IPS-18c (cell line): ENCODE results near the gene IQUB.
A peak's percentile ranks its signal among the peaks of the same experiment; 100 is the strongest.

Experiments
- H3K4me3 ChIP-seq: 2 replicates; pipeline ENCODE4 v1.7.0; 2013; ENCODE audit warnings: low read depth, mild to moderate bottlenecking, low read length, moderate library complexity; ENCODE audit not compliant: insufficient read depth
- H3K9me3 ChIP-seq: one replicate; pipeline ENCODE4 v1.6.1; 2013; ENCODE audit warnings: mild to moderate bottlenecking, low read length, moderate library complexity; ENCODE audit not compliant: control insufficient read depth, insufficient read depth

IQUB gene

GRCh38 chr7:123534383-123535260, at the start of gene IQUB:
TSS of gene IQUB (minus strand) at chr7:123534595. CDS start at chr7:123512340, 22,255 bp downstream.
- H3K4me3 ChIP-seq: peak within 1 kb of the TSS; percentile 80
- no peaks in the 10 kb centered on the region for H3K9me3 ChIP-seq

GRCh38 chr7:123583821-123584220, 49.4 kb upstream of the IQUB start:
- Histone ChIP-seq H3K9me3 (no peaks in the 10 kb centered on the region), H3K4me3 (no peak overlapping the region)

- H3K9me3 ChIP-seq: no peaks in the 10 kb centered on the region
- H3K4me3 ChIP-seq: no peak overlapping the region
Observed at GRCh38 chr7:123581162-123581459, 46.7 kb upstream of the IQUB start.

DNA sequence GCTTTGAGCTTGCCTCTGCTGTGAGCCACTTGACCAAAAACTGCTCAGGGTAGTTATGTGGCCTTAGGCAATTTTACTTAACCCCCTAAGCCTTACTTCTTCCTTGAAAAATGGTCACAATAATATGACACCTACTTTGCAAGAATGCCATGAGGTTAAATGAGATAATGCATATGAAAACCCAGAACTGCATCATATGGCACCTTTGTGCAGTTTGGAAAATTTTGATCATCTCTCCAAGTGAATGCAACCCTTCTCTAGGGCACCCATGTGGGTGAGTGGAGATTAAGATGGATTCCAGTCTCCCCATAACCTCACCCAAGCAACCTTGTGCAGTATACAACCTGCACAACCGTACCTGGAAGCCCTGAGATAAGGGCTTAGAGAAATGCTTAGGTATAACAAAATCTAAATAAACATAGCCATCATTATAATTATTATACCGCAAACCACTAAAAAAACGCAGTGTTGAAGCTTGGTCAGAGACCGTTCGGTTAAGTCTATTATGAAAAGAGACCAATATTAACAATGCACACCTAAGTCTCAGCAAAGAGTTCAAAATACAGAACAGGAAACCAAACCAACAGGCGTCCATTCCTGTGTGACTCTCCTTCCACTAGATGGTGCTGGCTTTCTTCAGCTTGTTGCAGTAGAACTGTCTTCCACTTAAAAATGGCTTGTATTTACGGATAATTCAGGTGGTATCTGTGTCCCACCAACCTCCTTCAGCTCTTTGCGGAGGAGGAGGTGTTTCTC, 46.2 kb upstream of the IQUB start:
- Histone ChIP-seq H3K9me3 (no peaks in the 10 kb centered on the region), H3K4me3 (no peak overlapping the region)

DNA sequence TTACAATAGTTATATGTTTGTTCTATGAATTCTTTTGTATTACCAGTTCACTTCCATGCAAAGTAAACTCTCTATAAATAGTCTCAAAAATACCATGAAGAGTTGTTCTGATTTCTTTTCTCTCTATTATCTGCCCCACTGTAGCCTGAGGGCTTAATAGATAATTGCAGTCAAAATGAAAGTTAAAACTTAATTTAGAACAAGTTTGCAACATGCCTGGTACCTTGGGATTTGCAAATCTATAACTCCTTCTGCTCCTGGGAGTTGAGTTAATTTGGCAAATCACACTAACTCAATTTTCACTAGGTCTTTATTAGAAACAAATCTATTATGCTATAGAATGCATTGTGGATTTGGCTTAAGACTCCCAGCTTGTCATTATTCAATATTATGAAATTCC, 45.0 kb upstream of the IQUB start:
- Histone ChIP-seq H3K9me3 (no peaks in the 10 kb centered on the region), H3K4me3 (no peak overlapping the region)

DNA sequence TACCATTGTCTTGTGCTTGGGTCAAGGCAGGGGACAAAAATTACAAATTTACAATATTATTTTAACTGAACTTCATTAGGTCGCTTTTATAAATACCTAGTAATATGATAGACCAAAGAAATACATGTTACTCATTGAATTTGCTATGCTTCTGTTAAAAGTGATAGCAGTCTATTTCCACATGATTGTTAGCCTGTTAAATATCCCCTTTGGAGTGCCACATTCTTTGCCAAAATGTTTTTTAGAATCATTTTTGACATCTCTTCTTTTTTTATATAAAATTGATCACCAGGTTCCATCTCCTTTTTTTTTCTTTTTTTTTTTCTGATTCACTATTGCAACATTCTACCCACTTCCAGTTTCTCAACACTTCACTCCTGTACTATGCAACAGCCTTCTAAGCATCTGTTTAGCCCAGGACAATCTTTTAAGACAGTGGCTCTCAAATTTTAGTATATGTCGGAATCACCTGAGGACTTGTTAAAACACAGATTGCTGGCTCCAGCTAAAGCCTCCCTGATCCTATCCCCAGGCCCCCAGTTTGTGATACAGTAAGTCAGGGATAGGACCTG, 39.6 kb upstream of the IQUB start:
- no peaks in the 10 kb centered on the region for H3K9me3 ChIP-seq
- no peak overlapping the region for H3K4me3 ChIP-seq

DNA sequence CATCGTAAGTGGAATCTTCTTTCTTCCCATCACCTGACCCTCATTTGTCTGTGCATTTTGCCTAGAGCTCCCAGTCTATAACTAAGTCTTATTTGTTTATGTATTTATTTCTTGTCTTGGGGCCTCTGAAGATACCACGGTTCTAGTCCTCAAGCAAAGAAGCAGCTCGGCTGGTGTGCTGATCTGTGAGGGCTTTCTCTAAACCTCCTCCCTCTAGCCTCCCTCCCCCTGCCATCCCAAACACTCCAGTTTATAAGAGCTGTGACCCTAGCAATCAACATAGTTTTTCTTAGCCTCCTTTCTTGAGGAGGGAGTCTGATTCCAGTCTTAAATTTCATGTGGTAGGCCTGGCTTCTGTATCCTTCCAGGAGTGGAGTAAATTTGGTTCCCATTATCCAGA, 38.9 kb upstream of the IQUB start:
- Histone ChIP-seq H3K4me3 (no peak overlapping the region), H3K9me3 (no peaks in the 10 kb centered on the region)

DNA sequence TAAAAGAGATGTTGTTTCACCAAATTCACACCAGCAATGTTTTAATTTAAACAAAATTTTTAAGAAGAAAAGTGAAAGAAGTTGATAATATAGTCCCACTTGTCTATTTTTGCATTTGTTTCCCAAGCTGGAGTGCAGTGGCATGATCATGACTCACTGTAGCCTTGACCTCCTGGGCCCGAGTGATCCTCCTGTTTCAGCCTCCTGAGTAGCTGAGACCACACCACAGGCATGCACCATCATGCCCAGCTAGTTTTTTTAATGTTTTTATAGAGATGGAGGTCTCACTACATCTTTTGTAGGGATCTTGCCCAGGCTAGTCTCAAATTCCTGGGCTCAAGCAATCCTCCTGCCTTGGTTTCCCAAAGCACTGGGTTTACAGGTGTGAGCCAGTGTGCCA, 37.3 kb upstream of the IQUB start:
- H3K4me3 ChIP-seq: no peak overlapping the region
- no peaks in the 10 kb centered on the region for H3K9me3 ChIP-seq

DNA sequence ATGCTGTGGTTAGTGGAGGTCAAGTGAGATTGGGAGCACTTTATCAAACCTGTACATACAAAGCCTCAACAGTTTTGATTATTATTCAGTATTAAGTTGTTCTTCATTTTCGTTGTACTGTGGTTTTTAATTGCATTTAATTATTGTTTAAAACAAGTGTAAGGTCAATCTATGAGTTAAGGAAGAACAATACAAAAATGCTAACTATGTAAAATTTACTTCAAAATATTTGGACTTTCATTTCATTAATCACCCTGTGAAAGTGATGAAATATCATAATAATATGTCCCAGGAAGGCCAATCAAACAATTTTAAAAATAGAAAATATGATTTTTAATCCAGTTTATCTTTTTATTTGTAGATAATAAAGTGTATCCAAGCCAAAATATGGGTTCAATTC, 36.8 kb upstream of the IQUB start:
- Histone ChIP-seq H3K4me3 (no peak overlapping the region), H3K9me3 (no peaks in the 10 kb centered on the region)

GRCh38 chr7:123570390-123571182, 36.2 kb upstream of the IQUB start:
- H3K4me3 ChIP-seq: no peak overlapping the region
- H3K9me3 ChIP-seq: no peaks in the 10 kb centered on the region

DNA sequence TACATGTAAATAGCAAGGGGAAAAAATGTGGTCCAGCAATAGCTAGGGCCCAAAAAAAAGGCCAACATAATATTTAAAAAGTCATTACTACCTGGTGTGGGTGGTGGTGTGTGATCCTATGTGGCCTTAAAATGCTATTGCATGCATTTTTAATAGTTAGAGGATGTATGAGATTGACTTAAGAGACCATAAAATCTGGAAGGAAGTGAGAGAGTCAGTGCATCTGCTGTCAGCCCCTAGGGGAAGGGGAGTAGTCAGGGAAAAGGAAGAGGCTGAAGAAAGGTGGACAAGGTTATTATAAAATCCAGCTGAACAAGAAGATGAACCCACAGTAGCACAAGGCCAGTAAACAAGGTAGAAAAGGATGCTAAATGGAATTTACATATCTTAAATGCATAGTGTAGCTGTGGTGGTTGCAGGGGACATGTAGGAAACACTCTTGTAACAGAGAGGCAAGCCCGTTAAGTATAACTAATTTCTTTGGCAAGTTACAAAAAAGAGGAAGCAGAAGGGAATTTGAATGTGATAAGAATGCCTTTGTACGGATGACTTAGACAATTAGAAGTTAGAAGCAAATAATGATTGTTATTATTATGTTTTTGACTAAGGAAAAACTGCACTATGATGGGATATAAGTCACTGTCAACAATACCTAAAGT, 35.1 kb upstream of the IQUB start:
- no peak overlapping the region for H3K4me3 ChIP-seq
- no peaks in the 10 kb centered on the region for H3K9me3 ChIP-seq

GRCh38 chr7:123562121-123562520, 27.7 kb upstream of the IQUB start:
- Histone ChIP-seq H3K4me3 (no peak overlapping the region), H3K9me3 (no peaks in the 10 kb centered on the region)

DNA sequence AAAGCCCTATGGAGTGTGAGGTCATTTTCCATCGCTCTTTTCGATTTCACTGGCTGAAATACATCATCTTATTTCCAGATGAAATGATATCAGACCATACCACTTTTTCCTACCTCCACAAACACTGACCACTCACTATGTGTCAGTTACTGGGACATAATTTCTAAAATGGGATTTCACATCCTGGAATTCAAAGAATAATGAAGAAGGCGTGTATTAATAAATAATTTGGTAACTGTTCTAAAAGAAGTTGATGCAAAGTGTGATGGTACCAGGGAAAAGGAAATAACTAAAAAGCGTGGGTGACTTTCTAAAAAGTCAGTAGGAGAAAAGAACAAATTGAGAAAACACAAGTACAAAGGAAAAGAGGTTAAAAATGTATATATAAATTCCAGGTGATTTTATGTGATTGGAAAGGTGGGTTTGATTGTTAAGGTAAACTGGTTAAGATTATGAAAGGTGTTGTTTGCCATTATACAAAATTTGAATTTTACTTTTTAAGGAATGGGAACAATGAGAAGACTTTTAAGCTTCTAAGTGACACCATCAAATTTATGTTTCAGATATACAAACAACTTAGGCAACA, 24.0 kb upstream of the IQUB start:
- Histone ChIP-seq H3K9me3 (no peaks in the 10 kb centered on the region), H3K4me3 (peak overlapping the region; percentile 38; the same call in 1 of the 2 replicates)

DNA sequence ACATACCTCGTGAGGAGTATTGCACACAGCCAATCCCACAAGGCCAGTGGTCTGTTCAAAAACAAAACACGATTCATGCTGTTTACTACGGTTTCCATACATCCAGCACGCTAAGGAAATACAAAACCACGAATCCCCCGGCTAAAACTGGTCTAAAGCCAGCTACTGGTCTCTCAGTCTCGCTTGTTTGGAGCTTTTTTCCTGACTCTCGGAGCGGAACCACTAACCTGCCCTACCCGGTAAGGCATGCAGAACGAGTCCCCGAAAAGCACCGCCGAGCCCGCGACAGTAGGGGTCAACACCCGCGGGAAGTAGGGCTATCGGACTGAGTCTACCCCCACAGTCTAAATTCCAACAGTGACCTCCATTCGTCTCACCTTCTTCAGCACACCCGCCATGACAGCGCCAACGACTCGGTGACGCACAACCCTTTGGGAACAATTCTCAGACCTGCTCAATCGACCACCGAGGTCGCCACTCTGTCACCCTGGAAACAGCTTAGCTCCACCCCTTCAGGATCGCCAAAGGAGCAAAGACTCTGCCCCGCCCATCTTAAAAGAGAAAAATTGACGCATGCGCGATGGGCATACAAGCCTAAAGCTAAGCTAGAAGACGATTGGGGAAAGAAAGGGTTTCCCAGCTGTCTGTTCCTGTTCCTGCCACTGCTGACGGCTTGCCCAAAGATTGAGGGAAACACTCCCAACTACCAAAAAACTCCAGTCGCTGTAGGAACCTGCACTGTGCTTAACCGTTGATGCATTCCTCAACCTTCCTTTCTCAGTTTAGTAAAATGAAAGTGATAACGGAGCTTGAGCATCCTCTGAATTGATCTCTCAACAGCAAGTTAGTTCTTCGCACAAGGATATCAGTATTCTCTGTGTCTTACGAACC, 23.2 kb upstream of the IQUB start, which contains the start of gene NDUFA5:
NDUFA5 (minus strand) TSS at position 421 of the 891 bp plus-strand sequence; CDS start at position 398, 23 bp downstream.
- peak within 1 kb of the TSS; percentile 81 for H3K4me3 ChIP-seq
- H3K9me3 ChIP-seq: no peaks in the 10 kb centered on the region

GRCh38 chr7:123557016-123557397, 22.6 kb upstream of the IQUB start:
- Histone ChIP-seq H3K9me3 (no peaks in the 10 kb centered on the region), H3K4me3 (peak overlapping the region; percentile 81)

- H3K9me3 ChIP-seq: no peaks in the 10 kb centered on the region
- no peak overlapping the region for H3K4me3 ChIP-seq
Observed at GRCh38 chr7:123555484-123555883, 21.1 kb upstream of the IQUB start.
